ENCODE results near the gene OAS1. TPM values are rescaled to one million over a fixed set of nuclear protein-coding genes. Genes with fewer than 3 reads are reported as not detected.
A peak's percentile ranks its signal among the peaks of the same experiment; 100 is the strongest.

OAS1 gene
- 29.0 and 33.4 TPM in 2 replicates for total RNA-seq

- DNase-seq (ENCODE audit: low read depth in 2 of 2), result peak; percentile 76 to 83
Measured at GRCh38 chr12:112906712-112907414, at the start of gene OAS1. Gene OAS1, plus strand, starts transcription at chr12:112906962. Its CDS starts 78 bp downstream, at chr12:112907040.

GRCh38 chr12:112859291-112859690 is 47.5 kb upstream of the OAS1 start:
- DNase-seq (ENCODE audit: low read depth in 2 of 2), result no peak

- DNase-seq (ENCODE audit: low read depth in 2 of 2), result no peak
Measured at GRCh38 chr12:112860181-112860580, 46.6 kb upstream of the OAS1 start.

GRCh38 chr12:112861284-112861683 is 45.5 kb upstream of the OAS1 start:
- no peak for DNase-seq (ENCODE audit: low read depth in 2 of 2)

GRCh38 chr12:112862636-112863290 is 44.0 kb upstream of the OAS1 start:
- DNase-seq (ENCODE audit: low read depth in 2 of 2), result no peak

GRCh38 chr12:112868459-112869041 is 38.2 kb upstream of the OAS1 start:
- DNase-seq (ENCODE audit: low read depth in 2 of 2), result no peak

GRCh38 chr12:112869091-112869490 is 37.7 kb upstream of the OAS1 start:
- no peak for DNase-seq (ENCODE audit: low read depth in 2 of 2)

- DNase-seq (ENCODE audit: low read depth in 2 of 2), result no peak
Measured at GRCh38 chr12:112869778-112870177, 37.0 kb upstream of the OAS1 start.

- DNase-seq (ENCODE audit: low read depth in 2 of 2), result peak in 1 of 2 donors; percentile 8
Measured at GRCh38 chr12:112870267-112870980, 36.3 kb upstream of the OAS1 start.

- DNase-seq (ENCODE audit: low read depth in 2 of 2), result no peak
Measured at GRCh38 chr12:112875608-112876007, 31.2 kb upstream of the OAS1 start.

GRCh38 chr12:112876506-112876905 is 30.3 kb upstream of the OAS1 start:
- DNase-seq (ENCODE audit: low read depth in 2 of 2), result no peak

GRCh38 chr12:112877006-112877405 is 29.8 kb upstream of the OAS1 start:
- no peak for DNase-seq (ENCODE audit: low read depth in 2 of 2)

- no peak for DNase-seq (ENCODE audit: low read depth in 2 of 2)
Measured at GRCh38 chr12:112878488-112878887, 28.3 kb upstream of the OAS1 start.

- DNase-seq (ENCODE audit: low read depth in 2 of 2), result no peak
Measured at GRCh38 chr12:112879191-112879705, 27.5 kb upstream of the OAS1 start.

- DNase-seq (ENCODE audit: low read depth in 2 of 2), result no peak
Measured at GRCh38 chr12:112881602-112882001, 25.2 kb upstream of the OAS1 start.

- DNase-seq (ENCODE audit: low read depth in 2 of 2), result no peak
Measured at GRCh38 chr12:112885236-112885635, 21.5 kb upstream of the OAS1 start.

GRCh38 chr12:112887550-112887949 is 19.2 kb upstream of the OAS1 start:
- no peak for DNase-seq (ENCODE audit: low read depth in 2 of 2)

GRCh38 chr12:112891093-112892024 is 15.4 kb upstream of the OAS1 start:
- peak; percentile 43 to 62 for DNase-seq (ENCODE audit: low read depth in 2 of 2)

GRCh38 chr12:112892856-112893255 is 13.9 kb upstream of the OAS1 start:
- no peak for DNase-seq (ENCODE audit: low read depth in 2 of 2)

- no peak for DNase-seq (ENCODE audit: low read depth in 2 of 2)
Measured at GRCh38 chr12:112894128-112894527, 12.6 kb upstream of the OAS1 start.

GRCh38 chr12:112898380-112898779 is 8.4 kb upstream of the OAS1 start:
- DNase-seq (ENCODE audit: low read depth in 2 of 2), result no peak
